HepG2 (cell line): ENCODE measurements around the gene SEH1L. TPM values are rescaled to one million over a fixed set of nuclear protein-coding genes. Genes with fewer than 3 reads are reported as not detected.
A peak's percentile ranks its signal among the peaks of the same experiment; 100 is the strongest.

Source experiments
- ATAC-seq: fragments of 200-7000 bp; cut with Tn5 transposase; 3 replicates; pipeline ENCODE4 v1.9.1; 2020; ENCODE audit warnings: mild to moderate bottlenecking, moderate library complexity
- Bru-seq: library from RNA; stranded (reverse); fragments of 400-500 nt; gene quantifications from one replicate; lab custom pipeline; 2021; lab: Mats Ljungman, UMichigan
- BruChase-seq, 2 experiments: library from RNA; stranded (reverse); fragments of 400-500 nt; gene quantifications; one replicate each; lab custom pipeline; 2021; lab: Mats Ljungman, UMichigan
- BruUV-seq: library from RNA; stranded (reverse); fragments of 400-500 nt; replicated peaks from 2 replicates; lab custom pipeline; 2021; lab: Mats Ljungman, UMichigan
- CTCF ChIA-PET: fragments of 300-600 bp; formaldehyde crosslinking; extraction: SDS; loops from one replicate; lab custom pipeline; 2021; ENCODE audit warnings: low total read pairs, inconsistent platforms, low intra/inter-chr PET ratio; lab: Yijun Ruan, JAX
- POLR2A ChIA-PET: fragments of 350-600 bp; sonication (Branson Sonifier 250); formaldehyde crosslinking; loops from one replicate; lab custom pipeline; 2020; ENCODE audit warnings: antibody characterized with exemption, inconsistent platforms; lab: Yijun Ruan, JAX
- DNase-seq: peaks from one replicate; pipeline ENCODE4 v3.0.0-alpha.2; 2015; ENCODE audit warnings: low spot score
- FAIRE-seq: peaks from 3 replicates; lab custom pipeline; 2011; peaks lifted over from hg19 to GRCh38; lab: Jason Lieb, UNC
- H2AFZ ChIP-seq: one replicate; pipeline ENCODE4 v1.6.1; 2011; ENCODE audit warnings: low read length, inconsistent platforms
- H3K27ac ChIP-seq: fragments of 300-600 bp; 3 replicates; pipeline ENCODE4 v1.8.0; 2011; ENCODE audit warnings: mixed run types, mild to moderate bottlenecking, mixed read lengths, low read length, inconsistent platforms; ENCODE audit not compliant: insufficient read depth; ENCODE audit errors: extremely low read length
- H3K27me3 ChIP-seq, 2 experiments: fragments of 200-600 bp in 1 of 2; 2 replicates in 1 of 2; 3 replicates in 1 of 2; pipeline versions ENCODE4 v1.6.0 to v1.8.0; 2011; ENCODE audit warnings: low read length in 2 of 2, mild to moderate bottlenecking in 2 of 2, moderate library complexity in 2 of 2, inconsistent platforms in 1 of 2; ENCODE audit not compliant: insufficient read depth in 2 of 2, control insufficient read depth in 1 of 2
- H3K36me3 ChIP-seq, 2 experiments: fragments of 200-600 bp in 1 of 2; replicated peaks in 1 of 2; 2 replicates in 1 of 2; 3 replicates in 1 of 2; pipeline versions ENCODE4 v1.5.1 to v1.8.0; 2011; ENCODE audit warnings: low read length in 2 of 2, inconsistent platforms in 1 of 2; ENCODE audit not compliant: insufficient read depth in 2 of 2, control insufficient read depth in 1 of 2
- H3K4me1 ChIP-seq: 2 replicates; pipeline ENCODE4 v1.5.1; 2012; ENCODE audit warnings: low read length, inconsistent platforms; ENCODE audit not compliant: insufficient read depth
- H3K4me2 ChIP-seq: 2 replicates; pipeline ENCODE4 v1.6.0; 2011; ENCODE audit warnings: low read depth, low read length, inconsistent platforms
- H3K4me3 ChIP-seq, 3 experiments: fragments of 200-600 bp in 1 of 3; sonication (generic), shearing (Covaris generic) in 1 of 3; replicated peaks in 1 of 3; 2 replicates each; pipeline ENCODE4 v1.5.1; 2011 to 2016; ENCODE audit warnings: low read length in 3 of 3, inconsistent platforms in 2 of 3, low read depth in 2 of 3, mild to moderate bottlenecking in 2 of 3, control low read depth in 1 of 3, mixed read lengths in 1 of 3; ENCODE audit not compliant: insufficient read depth in 1 of 3
- H3K79me2 ChIP-seq: one replicate; pipeline ENCODE4 v1.6.1; 2011; ENCODE audit warnings: low read length, inconsistent platforms; ENCODE audit not compliant: insufficient read depth
- H3K9ac ChIP-seq: 2 replicates; pipeline ENCODE4 v1.6.0; 2011; ENCODE audit warnings: mild to moderate bottlenecking, low read depth, low read length, inconsistent platforms; ENCODE audit not compliant: insufficient read depth
- H3K9me3 ChIP-seq: 2 replicates; pipeline ENCODE4 v1.5.1; 2012; ENCODE audit warnings: mild to moderate bottlenecking, low read length
- H4K20me1 ChIP-seq: 2 replicates; pipeline ENCODE4 v1.6.0; 2011; ENCODE audit warnings: inconsistent platforms, mild to moderate bottlenecking, low read length, moderate library complexity; ENCODE audit not compliant: insufficient read depth
- ASH2L ChIP-seq: fragments of 300-600, 200-600 bp; sonication (generic); IDR thresholded peaks from 2 replicates; pipeline ENCODE4 v1.7.0; 2017; ENCODE audit warnings: low read depth, mild to moderate bottlenecking, moderate library complexity, mixed read lengths, low read length; ENCODE audit not compliant: insufficient read length
- CBX5 ChIP-seq: sonication (generic); formaldehyde crosslinking; IDR thresholded peaks from 2 replicates; pipeline ENCODE4 v1.4.0; 2020; ENCODE audit warnings: missing genetic modification reagents, borderline replicate concordance
- CCAR2 ChIP-seq: fragments of 200-400 bp; formaldehyde crosslinking; optimal IDR thresholded peaks from 2 replicates; pipeline ENCODE3; 2018; ENCODE audit warnings: low read depth, mild to moderate bottlenecking, low read length, moderate library complexity
- HIVEP1 ChIP-seq: sonication (generic); formaldehyde crosslinking; IDR thresholded peaks from 2 replicates; pipeline ENCODE4 v1.4.0; 2020; ENCODE audit warnings: mild to moderate bottlenecking, missing genetic modification reagents
- RAD21 ChIP-seq: fragments of 450-650 bp; formaldehyde crosslinking; IDR thresholded peaks from 2 replicates; pipeline ENCODE4 v1.5.0; 2020; ENCODE audit warnings: mild to moderate bottlenecking
- SNAI1 ChIP-seq: sonication (generic); formaldehyde crosslinking; IDR thresholded peaks from 2 replicates; pipeline ENCODE4 v1.5.0; 2020; ENCODE audit warnings: mild to moderate bottlenecking, missing genetic modification reagents, borderline replicate concordance
- ZFP41 ChIP-seq: sonication (generic); formaldehyde crosslinking; IDR thresholded peaks from 2 replicates; pipeline ENCODE4 v1.4.0; 2020; ENCODE audit warnings: mild to moderate bottlenecking, missing genetic modification reagents, borderline replicate concordance
- ZNF335 ChIP-seq: sonication (generic); formaldehyde crosslinking; IDR thresholded peaks from 2 replicates; pipeline ENCODE4 v1.4.0; 2020; ENCODE audit warnings: missing genetic modification reagents
- ZNF558 ChIP-seq: sonication (generic); formaldehyde crosslinking; IDR thresholded peaks from 2 replicates; pipeline ENCODE4 v1.9.0; 2022; ENCODE audit warnings: mild to moderate bottlenecking, missing genetic modification reagents, borderline replicate concordance
- WGBS: methylation state at CpG from one replicate; pipeline ENCODE4 v1.1.6; 2017; ENCODE audit warnings: low lambda C conversion rate; 5-methylcytosine and 5-hydroxymethylcytosine counted together
- in situ Hi-C: cut with HindIII; loops from 2 replicates; pipeline ENCODE4 v1.10.0; 2017; ENCODE audit warnings: low pct_unique_long_range_greater_than_20kb; ENCODE audit not compliant: extremely low pct_ligation_motif_present
- intact Hi-C: fragments of 100-400 bp; cut with micrococcal nuclease; formaldehyde crosslinking; loops from one replicate; pipeline ENCODE4 v1.10.0; 2022; ENCODE audit not compliant: unreplicated experiment
- long read RNA-seq, 2 experiments: library from RNA in 1 of 2; library from polyadenylated mRNA in 1 of 2; stranded (forward) in 1 of 2; unstranded in 1 of 2; transcript quantifications; one replicate each; pipeline ENCODE4 v2.0.0, GENCODE V29; 2019 to 2022
- polyA minus RNA-seq, 3 experiments: library from RNA; depleted of rRNA, polyadenylated mRNA; stranded (reverse); fragments of >200 nt; gene quantifications; 2 replicates each; pipeline ENCODE4 v1.2.3, GENCODE V29; 2011; ENCODE audit warnings: low replicate concordance in 1 of 3
- polyA plus RNA-seq, 8 experiments: library from polyadenylated mRNA; depleted of rRNA in 3 of 8; stranded (reverse) in 7 of 8; unstranded in 1 of 8; fragments of >200 nt; fragmentation: Illumina TruSeq in 4 of 8; extraction: Trizol in 4 of 8; gene quantifications; 2 replicates each; pipeline versions ENCODE4 v1.2.1 to v1.2.3, GENCODE V29; 2011 to 2016; ENCODE audit warnings: low read depth in 4 of 8, missing spikeins in 1 of 8, mixed read lengths in 1 of 8; ENCODE audit not compliant: insufficient read depth in 1 of 8
- total RNA-seq, 5 experiments: library from RNA; depleted of rRNA; stranded (reverse); fragments of >200 nt; fragmentation: Illumina TruSeq; extraction: Trizol; gene quantifications; 2 replicates each; pipeline ENCODE4 v1.2.3, GENCODE V29; 2016; ENCODE audit warnings: low read depth in 1 of 5
- TF ChIP-seq, protein P1 (sequence below): sonication (generic); formaldehyde crosslinking; IDR thresholded peaks from 2 replicates; pipeline ENCODE4 v1.4.0; 2020; ENCODE audit warnings: missing genetic modification reagents, borderline replicate concordance
- TF ChIP-seq, protein P2 (sequence below): sonication (generic); formaldehyde crosslinking; IDR thresholded peaks from 2 replicates; pipeline ENCODE4 v1.5.1; 2020; ENCODE audit warnings: missing genetic modification reagents, mild to moderate bottlenecking, borderline replicate concordance

SEH1L gene
- 59.6 and 96.2 TPM in 2 replicates for total RNA-seq (2016; rRNA removed; fragmentation: Illumina TruSeq; extraction: Trizol)
- total RNA-seq (2016; cell fraction: cytosol; rRNA removed; fragmentation: Illumina TruSeq; extraction: Trizol; ENCODE audit: low read depth) = 17.4 and 19.2 TPM in 2 replicates
- 55.1 and 101 TPM in 2 replicates for total RNA-seq (2016; cell fraction: insoluble cytoplasmic fraction; rRNA removed; fragmentation: Illumina TruSeq; extraction: Trizol)
- total RNA-seq (2016; cell fraction: membrane; rRNA removed; fragmentation: Illumina TruSeq; extraction: Trizol) = 36.0 and 39.4 TPM in 2 replicates
- 46.1 and 50.8 TPM in 2 replicates for total RNA-seq (2016; cell fraction: nucleus; rRNA removed; fragmentation: Illumina TruSeq; extraction: Trizol)
- polyA plus RNA-seq (2011; rRNA removed) = 43.3 and 63.5 TPM in 2 replicates
- 32.3 and 38.9 TPM in 2 replicates for polyA plus RNA-seq (2011; cell fraction: cytosol; rRNA removed)
- polyA plus RNA-seq (2011; cell fraction: nucleus; rRNA removed) = 36.4 and 40.5 TPM in 2 replicates
- 26.8 and 30.0 TPM in 2 replicates for polyA plus RNA-seq (2012)
- polyA plus RNA-seq (2016; cell fraction: cytosol; fragmentation: Illumina TruSeq; extraction: Trizol; ENCODE audit: low read depth) = 6.6 and 7.4 TPM in 2 replicates
- 76.8 and 84.1 TPM in 2 replicates for polyA plus RNA-seq (2016; cell fraction: insoluble cytoplasmic fraction; fragmentation: Illumina TruSeq; extraction: Trizol; ENCODE audit: low read depth)
- 13.7 and 15.5 TPM in 2 replicates for polyA plus RNA-seq (2016; cell fraction: membrane; fragmentation: Illumina TruSeq; extraction: Trizol; ENCODE audit: low read depth)
- 57.0 and 57.1 TPM in 2 replicates for polyA plus RNA-seq (2016; cell fraction: nucleus; fragmentation: Illumina TruSeq; extraction: Trizol; ENCODE audit: insufficient read depth, low read depth)
- polyA minus RNA-seq (2011; rRNA and poly(A)+ RNA removed; ENCODE audit: low replicate concordance) = 83.0 and 125 TPM in 2 replicates
- polyA minus RNA-seq (2011; cell fraction: cytosol; rRNA and poly(A)+ RNA removed) = 49.3 and 51.1 TPM in 2 replicates
- polyA minus RNA-seq (2011; cell fraction: nucleus; rRNA and poly(A)+ RNA removed) = 70.4 and 83.0 TPM in 2 replicates
- percentile 86 among the genes with signal in this experiment for Bru-seq, nascent RNA
- BruChase-seq, experiment 1, labeled RNA remaining after a 6-hour chase = percentile 92 among the genes with signal in this experiment
- percentile 91 among the genes with signal in this experiment for BruChase-seq, experiment 2, labeled RNA remaining after a 2-hour chase
- long read RNA-seq, experiment 1, full-length matches to known transcripts = 35 of 48 reads
- long read RNA-seq, experiment 1, partial matches to known transcripts = 2 of 48 reads
- long read RNA-seq, experiment 1, other reads (novel, unspliced or antisense) = 11 of 48 reads
- long read RNA-seq, experiment 2, full-length matches to known transcripts = 24 of 76 reads
- long read RNA-seq, experiment 2, partial matches to known transcripts = 6 of 76 reads
- long read RNA-seq, experiment 2, other reads (novel, unspliced or antisense) = 46 of 76 reads

GRCh38 chr18:12947285-12948049 lies at the start of gene SEH1L:
Gene SEH1L (plus strand): TSS chr18:12948011. CDS start chr18:12948122, 111 bp downstream.
- in situ Hi-C loops = loop anchor here (25.0 kb wide), 1 partner anchor 560 kb away; the partner anchor contains the start of gene AFG3L2
- H3K4me1 ChIP-seq = peaks cover 50% of the 10 kb centered on the region
- peak; percentile 87 for DNase-seq
- H3K27me3 ChIP-seq = no peaks in the 10 kb centered on the region
- H3K36me3 ChIP-seq = peaks cover 5 to 6% of the 10 kb centered on the region in 2 experiments; a peak in 4 of 5 replicates
- peak within 1 kb of the TSS; percentile 92 for H3K9ac ChIP-seq
- under 1% methylated on average over 38 of the region's 58 CpGs for WGBS
- peak within 1 kb of the TSS; percentile 99 for H3K27ac ChIP-seq
- intact Hi-C loops = loop anchor here (5.0 to 10.0 kb wide), 3 partner anchors 45 to 573 kb away; partner anchors contain the start of genes AFG3L2 and CEP192
- BruUV-seq = TSS peak; percentile 94
- peaks cover 45% of the 10 kb centered on the region for H3K79me2 ChIP-seq
- no peak for FAIRE-seq
- H3K9me3 ChIP-seq = no peaks in the 10 kb centered on the region
- H4K20me1 ChIP-seq = peaks cover 10% of the 10 kb centered on the region
- peak within 1 kb of the TSS; percentile 73 to 84 (median 81) for H3K4me3 ChIP-seq
- peak within 1 kb of the TSS; percentile 8 for H2AFZ ChIP-seq
- ChIA-PET POLR2A (interaction anchor here (0.6 to 3.6 kb wide), 10 partner anchors 13 to 574 kb away, joined by 3 to 26 read pairs (median 6); partner anchors contain the start of genes AFG3L2, CEP192, CEP76 and PSMG2), CTCF (no interaction called here)
- H3K4me2 ChIP-seq = peak within 1 kb of the TSS; percentile 85
- peak; percentile 91 for ATAC-seq
- TF ChIP-seq, protein P1, sequence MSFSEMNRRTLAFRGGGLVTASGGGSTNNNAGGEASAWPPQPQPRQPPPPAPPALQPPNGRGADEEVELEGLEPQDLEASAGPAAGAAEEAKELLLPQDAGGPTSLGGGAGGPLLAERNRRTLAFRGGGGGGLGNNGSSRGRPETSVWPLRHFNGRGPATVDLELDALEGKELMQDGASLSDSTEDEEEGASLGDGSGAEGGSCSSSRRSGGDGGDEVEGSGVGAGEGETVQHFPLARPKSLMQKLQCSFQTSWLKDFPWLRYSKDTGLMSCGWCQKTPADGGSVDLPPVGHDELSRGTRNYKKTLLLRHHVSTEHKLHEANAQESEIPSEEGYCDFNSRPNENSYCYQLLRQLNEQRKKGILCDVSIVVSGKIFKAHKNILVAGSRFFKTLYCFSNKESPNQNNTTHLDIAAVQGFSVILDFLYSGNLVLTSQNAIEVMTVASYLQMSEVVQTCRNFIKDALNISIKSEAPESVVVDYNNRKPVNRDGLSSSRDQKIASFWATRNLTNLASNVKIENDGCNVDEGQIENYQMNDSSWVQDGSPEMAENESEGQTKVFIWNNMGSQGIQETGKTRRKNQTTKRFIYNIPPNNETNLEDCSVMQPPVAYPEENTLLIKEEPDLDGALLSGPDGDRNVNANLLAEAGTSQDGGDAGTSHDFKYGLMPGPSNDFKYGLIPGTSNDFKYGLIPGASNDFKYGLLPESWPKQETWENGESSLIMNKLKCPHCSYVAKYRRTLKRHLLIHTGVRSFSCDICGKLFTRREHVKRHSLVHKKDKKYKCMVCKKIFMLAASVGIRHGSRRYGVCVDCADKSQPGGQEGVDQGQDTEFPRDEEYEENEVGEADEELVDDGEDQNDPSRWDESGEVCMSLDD (CRISPR knock-in tag) = no peak
- 0 out of 2 replicates have a peak, but pooled peaks have one; percentile 22 for TF ChIP-seq ZNF558 (CRISPR knock-in tag)
- TF ChIP-seq ASH2L = peak; percentile 75
- TF ChIP-seq HIVEP1 (CRISPR knock-in tag) = no peak
- TF ChIP-seq, protein P2, sequence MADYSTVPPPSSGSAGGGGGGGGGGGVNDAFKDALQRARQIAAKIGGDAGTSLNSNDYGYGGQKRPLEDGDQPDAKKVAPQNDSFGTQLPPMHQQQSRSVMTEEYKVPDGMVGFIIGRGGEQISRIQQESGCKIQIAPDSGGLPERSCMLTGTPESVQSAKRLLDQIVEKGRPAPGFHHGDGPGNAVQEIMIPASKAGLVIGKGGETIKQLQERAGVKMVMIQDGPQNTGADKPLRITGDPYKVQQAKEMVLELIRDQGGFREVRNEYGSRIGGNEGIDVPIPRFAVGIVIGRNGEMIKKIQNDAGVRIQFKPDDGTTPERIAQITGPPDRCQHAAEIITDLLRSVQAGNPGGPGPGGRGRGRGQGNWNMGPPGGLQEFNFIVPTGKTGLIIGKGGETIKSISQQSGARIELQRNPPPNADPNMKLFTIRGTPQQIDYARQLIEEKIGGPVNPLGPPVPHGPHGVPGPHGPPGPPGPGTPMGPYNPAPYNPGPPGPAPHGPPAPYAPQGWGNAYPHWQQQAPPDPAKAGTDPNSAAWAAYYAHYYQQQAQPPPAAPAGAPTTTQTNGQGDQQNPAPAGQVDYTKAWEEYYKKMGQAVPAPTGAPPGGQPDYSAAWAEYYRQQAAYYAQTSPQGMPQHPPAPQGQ (CRISPR knock-in tag) = no peak
- TF ChIP-seq ZNF335 (CRISPR knock-in tag) = peak; percentile 31; the same call in 1 of the 2 replicates
- TF ChIP-seq ZFP41 = peak; percentile 53; the same call in 1 of the 2 replicates
- 0 out of 2 replicates have a peak, but pooled peaks have one; percentile 23 for TF ChIP-seq CBX5
- TF ChIP-seq CCAR2 = no peak
- TF ChIP-seq RAD21 = 0 out of 2 replicates have a peak, but pooled peaks have one; percentile 10
- TF ChIP-seq SNAI1 (CRISPR knock-in tag) = peak; percentile 82
